ENCODE data around the gene TSPYL2.

Gene TSPYL2

DNA sequence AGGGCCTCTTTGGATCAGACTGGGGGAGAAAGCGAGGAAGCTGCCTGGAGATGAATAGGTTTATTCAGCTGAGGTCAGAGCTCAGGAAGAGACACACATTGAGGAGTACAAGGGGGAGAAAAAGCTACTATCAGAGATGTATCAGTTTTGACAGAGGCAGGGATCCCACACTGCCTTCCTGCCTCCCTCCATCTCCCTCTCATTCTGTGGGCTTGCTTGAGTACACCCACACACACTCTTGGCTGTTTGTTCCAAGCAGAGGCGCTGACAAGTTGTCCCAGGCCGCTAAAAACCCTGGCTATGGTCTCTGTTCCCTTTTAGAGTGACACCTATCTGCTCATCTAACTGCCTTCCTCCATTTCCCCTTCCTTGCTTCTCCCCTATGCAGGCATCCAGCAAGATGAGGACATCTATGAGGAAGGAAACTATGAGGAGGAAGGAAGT lies 5.2 kb downstream of the TSPYL2 start:
- DNase-seq (ENCODE audit: extremely low read depth, low read depth): no peak
- TF ChIP-seq, protein P1, sequence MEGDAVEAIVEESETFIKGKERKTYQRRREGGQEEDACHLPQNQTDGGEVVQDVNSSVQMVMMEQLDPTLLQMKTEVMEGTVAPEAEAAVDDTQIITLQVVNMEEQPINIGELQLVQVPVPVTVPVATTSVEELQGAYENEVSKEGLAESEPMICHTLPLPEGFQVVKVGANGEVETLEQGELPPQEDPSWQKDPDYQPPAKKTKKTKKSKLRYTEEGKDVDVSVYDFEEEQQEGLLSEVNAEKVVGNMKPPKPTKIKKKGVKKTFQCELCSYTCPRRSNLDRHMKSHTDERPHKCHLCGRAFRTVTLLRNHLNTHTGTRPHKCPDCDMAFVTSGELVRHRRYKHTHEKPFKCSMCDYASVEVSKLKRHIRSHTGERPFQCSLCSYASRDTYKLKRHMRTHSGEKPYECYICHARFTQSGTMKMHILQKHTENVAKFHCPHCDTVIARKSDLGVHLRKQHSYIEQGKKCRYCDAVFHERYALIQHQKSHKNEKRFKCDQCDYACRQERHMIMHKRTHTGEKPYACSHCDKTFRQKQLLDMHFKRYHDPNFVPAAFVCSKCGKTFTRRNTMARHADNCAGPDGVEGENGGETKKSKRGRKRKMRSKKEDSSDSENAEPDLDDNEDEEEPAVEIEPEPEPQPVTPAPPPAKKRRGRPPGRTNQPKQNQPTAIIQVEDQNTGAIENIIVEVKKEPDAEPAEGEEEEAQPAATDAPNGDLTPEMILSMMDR (IDR thresholded peaks at IDR 0.05; ENCODE audit: low read depth, low read length): no peak

DNA sequence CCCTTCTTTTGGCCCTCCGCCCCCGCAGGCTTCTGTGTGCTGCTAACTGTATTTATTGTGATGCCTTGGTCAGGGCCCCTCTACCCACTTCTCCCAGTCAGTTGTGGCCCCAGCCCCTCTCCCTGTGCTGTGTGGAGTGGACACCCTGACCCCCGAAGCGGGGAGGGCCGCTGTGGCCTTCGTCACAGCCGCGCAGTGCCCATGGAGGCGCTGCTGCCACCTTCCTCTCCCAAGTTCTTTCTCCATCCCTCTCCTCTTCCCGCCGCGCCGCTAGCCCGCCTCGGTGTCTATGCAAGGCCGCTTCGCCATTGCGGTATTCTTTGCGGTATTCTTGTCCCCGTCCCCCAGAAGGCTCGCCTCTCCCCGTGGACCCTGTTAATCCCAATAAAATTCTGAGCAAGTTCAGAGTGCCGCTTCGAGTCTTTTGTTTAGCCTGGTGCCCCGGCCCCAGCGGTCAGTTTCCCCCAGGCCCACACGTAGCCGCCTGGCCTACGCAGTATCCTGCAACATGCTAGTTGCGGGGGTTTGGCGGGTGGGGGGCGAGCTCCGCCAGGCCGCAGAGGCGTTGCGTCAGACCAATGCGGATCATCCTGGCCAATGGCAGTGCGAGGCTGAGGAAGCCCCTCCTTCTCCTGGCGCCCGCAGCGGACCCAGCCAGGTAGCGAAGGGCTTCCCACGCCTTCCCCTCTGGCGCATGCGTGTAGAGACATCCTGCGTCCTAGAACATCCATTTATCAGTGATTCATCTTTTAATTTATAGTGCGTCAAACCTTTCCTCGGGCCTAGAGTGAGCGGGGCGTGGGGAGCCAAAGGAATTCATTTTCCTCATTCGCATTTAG lies 6.2 kb downstream of the TSPYL2 start:
- DNase-seq (ENCODE audit: extremely low read depth, low read depth): peak; percentile 59
- TF ChIP-seq, protein P1 (IDR thresholded peaks at IDR 0.05; ENCODE audit: low read depth, low read length): no peak

DNA sequence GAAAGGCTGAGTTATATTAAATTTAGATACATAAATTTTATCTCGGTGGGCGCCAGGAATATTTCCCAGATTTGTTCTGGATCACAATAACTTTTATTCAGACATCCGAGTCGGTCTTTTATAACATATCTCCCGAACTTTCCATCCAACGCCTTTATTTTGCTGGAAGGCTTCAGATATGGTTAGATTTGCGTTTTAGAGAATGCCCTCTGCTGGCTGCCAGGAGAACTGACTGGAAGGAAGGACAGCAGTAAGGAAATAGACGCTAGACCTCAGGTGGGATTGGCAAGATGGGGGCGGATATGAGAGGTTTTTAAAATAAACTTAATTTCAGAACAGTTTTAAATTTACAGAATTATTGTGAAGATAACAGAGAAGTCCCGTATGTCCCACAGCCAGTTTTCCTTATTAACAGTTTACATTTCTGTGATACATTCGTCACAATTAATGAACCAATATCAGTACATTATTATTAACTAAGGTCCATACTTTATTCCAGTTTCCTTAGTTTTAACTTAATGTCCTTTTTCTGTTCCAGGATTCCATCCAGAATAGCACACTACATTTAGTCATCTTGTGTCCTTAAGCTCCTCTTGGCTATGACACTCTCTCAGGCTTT lies 7.2 kb downstream of the TSPYL2 start:
- TF ChIP-seq, protein P1 (IDR thresholded peaks at IDR 0.05; ENCODE audit: low read depth, low read length): peak; percentile 93
- DNase-seq (ENCODE audit: extremely low read depth, low read depth): no peak

DNA sequence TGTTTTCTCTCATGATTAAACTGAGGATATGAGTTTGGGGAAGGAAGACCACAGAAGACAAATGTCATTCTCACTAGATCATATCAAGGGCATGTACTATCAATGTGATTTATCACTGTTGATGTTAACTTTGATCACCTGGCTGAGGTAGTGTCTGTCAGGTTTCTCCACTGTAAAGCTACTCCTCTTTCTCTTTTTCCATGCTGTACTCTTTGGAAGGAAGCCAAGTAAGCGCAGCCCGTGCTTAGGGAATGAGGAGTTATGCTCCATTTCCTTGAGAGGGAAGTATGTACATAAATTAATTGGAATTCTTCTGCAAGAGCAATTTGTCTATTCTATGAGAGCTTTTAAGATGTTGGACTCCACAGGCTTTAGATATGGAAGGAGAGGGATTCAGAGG lies 7.8 kb downstream of the TSPYL2 start:
- no peak for DNase-seq (ENCODE audit: extremely low read depth, low read depth)
- TF ChIP-seq, protein P1 (IDR thresholded peaks at IDR 0.05; ENCODE audit: low read depth, low read length): no peak

DNA sequence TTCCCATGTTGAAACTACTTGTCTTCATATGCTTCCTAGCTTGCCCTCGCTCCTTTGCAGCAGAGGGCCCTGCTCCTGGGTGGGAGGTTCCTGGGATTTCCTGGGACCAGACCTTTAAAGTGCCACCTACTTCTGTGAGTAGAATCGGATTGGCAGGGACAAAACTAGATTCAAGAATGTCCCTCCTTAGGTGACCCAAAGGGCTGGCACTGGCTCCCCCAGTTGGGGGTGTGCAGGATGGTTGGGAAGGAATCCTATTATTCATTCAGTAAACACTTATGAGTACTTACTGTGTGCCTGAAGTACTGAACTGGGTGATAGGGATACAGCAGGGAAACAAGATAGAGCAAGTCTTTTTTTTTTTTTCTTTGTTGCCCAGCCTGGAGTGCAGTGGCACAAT lies 9.2 kb downstream of the TSPYL2 start:
- DNase-seq (ENCODE audit: extremely low read depth, low read depth): no peak
- TF ChIP-seq, protein P1 (IDR thresholded peaks at IDR 0.05; ENCODE audit: low read depth, low read length): no peak

DNA sequence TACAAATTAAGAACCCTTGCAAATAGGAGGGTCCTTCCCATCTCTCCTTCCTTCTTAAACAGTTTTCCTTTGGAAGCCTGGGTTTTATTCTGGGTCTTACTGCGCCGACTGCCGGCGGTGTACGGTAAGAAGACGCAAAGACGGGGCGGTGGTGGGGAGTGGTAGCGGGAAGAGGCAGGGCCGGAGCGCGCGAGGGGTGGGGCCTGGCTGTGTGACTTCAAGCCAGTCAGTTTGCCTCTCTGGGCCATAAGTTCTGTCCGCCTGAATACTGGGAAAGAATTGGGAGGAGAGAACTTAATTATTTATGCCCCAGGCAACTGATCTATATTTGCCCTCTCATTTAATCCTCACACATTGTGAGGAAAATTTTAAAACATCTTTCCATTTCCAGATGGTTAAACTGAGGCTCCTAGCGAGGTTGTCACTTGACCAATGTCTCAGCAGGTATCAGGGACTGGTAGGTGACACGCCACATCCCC lies 11.0 kb downstream of the TSPYL2 start:
- TF ChIP-seq, protein P1 (IDR thresholded peaks at IDR 0.05; ENCODE audit: low read depth, low read length): peak; percentile 55
- peak; percentile 24 for DNase-seq (ENCODE audit: extremely low read depth, low read depth)

All from AG09319 (cell line).